Measurements from ENCODE around the gene JAZF1.
A peak's percentile ranks its signal among the peaks of the same experiment; 100 is the strongest.

Gene JAZF1

GRCh38 chr7:27948861-27949260 lies 231.7 kb downstream of the JAZF1 start:
- no peak overlapping the region for H3K27ac ChIP-seq
- no peaks in the 10 kb centered on the region for H3K27me3 ChIP-seq
- H3K36me3 ChIP-seq = no peaks in the 10 kb centered on the region
- TF ChIP-seq, protein P1, sequence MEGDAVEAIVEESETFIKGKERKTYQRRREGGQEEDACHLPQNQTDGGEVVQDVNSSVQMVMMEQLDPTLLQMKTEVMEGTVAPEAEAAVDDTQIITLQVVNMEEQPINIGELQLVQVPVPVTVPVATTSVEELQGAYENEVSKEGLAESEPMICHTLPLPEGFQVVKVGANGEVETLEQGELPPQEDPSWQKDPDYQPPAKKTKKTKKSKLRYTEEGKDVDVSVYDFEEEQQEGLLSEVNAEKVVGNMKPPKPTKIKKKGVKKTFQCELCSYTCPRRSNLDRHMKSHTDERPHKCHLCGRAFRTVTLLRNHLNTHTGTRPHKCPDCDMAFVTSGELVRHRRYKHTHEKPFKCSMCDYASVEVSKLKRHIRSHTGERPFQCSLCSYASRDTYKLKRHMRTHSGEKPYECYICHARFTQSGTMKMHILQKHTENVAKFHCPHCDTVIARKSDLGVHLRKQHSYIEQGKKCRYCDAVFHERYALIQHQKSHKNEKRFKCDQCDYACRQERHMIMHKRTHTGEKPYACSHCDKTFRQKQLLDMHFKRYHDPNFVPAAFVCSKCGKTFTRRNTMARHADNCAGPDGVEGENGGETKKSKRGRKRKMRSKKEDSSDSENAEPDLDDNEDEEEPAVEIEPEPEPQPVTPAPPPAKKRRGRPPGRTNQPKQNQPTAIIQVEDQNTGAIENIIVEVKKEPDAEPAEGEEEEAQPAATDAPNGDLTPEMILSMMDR (IDR thresholded peaks at IDR 0.05) = no peak
- H3K4me1 ChIP-seq = peaks cover 0 to 18% (median 4%) of the 10 kb centered on the region in 4 donors
- no peak for DNase-seq
- H3K9me3 ChIP-seq = no peaks in the 10 kb centered on the region
- intact Hi-C loops (cut with DNase I; ENCODE audit: low total_unique reads) = no loop called here
- H3K4me3 ChIP-seq = no peak overlapping the region

GRCh38 chr7:27947586-27948278 lies 232.9 kb downstream of the JAZF1 start:
- H3K4me1 ChIP-seq = peaks cover 0 to 9% (median 1%) of the 10 kb centered on the region in 4 donors
- no peak overlapping the region for H3K4me3 ChIP-seq
- TF ChIP-seq, protein P1 (IDR thresholded peaks at IDR 0.05) = no peak
- no peaks in the 10 kb centered on the region for H3K9me3 ChIP-seq
- H3K36me3 ChIP-seq = no peaks in the 10 kb centered on the region
- intact Hi-C loops (cut with DNase I; ENCODE audit: low total_unique reads) = no loop called here
- DNase-seq = no peak
- H3K27ac ChIP-seq = no peak overlapping the region
- no peaks in the 10 kb centered on the region for H3K27me3 ChIP-seq

GRCh38 chr7:27946351-27946750 lies 234.2 kb downstream of the JAZF1 start:
- no peaks in the 10 kb centered on the region for H3K27me3 ChIP-seq
- H3K4me1 ChIP-seq = no peaks in the 10 kb centered on the region
- TF ChIP-seq, protein P1 (IDR thresholded peaks at IDR 0.05) = no peak
- intact Hi-C loops (cut with DNase I; ENCODE audit: low total_unique reads) = no loop called here
- no peak for DNase-seq
- no peaks in the 10 kb centered on the region for H3K9me3 ChIP-seq
- no peak overlapping the region for H3K4me3 ChIP-seq
- no peak overlapping the region for H3K27ac ChIP-seq
- no peaks in the 10 kb centered on the region for H3K36me3 ChIP-seq

DNA sequence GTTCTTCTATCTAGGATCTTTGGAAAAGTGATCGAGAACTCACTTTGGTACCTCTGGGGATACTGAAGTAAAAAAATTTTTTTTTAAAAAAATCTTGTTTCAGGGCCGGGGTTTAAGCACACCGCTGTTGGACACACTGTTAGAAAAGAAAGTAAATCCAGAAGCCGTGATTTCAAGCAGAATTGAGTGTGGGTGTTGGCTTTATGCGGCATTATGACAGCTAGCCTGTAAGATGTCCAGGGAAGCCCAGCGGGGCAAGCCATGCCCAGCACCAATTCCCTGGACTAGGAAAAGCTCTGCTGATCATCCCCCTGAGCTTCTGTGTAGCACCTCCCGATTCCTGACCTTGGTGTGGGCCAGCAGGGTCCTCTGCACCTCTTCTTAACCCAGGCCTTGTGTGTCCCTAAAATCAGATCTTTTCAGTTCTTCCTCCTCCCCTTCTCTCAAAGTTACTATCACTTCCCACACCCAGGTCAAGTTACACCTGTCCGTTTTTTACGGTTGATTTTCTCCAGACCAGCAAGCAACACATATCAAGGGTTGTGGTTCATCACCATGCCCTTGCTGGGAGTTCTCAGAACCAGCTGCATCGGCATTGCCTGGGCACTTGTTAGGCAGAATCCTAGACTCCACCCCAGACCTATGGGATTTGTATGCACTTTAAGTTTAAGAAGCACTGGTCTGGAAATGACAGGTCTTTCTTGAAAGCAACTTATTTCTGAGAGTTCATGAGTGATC lies 235.4 kb downstream of the JAZF1 start:
- Histone ChIP-seq H3K9me3 (no peaks in the 10 kb centered on the region), H3K4me3 (no peak overlapping the region), H3K27me3 (no peaks in the 10 kb centered on the region), H3K36me3 (no peaks in the 10 kb centered on the region), H3K27ac (peak overlapping the region in 1 of 2 donors; percentile 1), H3K4me1 (no peaks in the 10 kb centered on the region)
- DNase-seq = no peak
- TF ChIP-seq, protein P1 (IDR thresholded peaks at IDR 0.05) = no peak
- intact Hi-C loops (cut with DNase I; ENCODE audit: low total_unique reads) = no loop called here

DNA sequence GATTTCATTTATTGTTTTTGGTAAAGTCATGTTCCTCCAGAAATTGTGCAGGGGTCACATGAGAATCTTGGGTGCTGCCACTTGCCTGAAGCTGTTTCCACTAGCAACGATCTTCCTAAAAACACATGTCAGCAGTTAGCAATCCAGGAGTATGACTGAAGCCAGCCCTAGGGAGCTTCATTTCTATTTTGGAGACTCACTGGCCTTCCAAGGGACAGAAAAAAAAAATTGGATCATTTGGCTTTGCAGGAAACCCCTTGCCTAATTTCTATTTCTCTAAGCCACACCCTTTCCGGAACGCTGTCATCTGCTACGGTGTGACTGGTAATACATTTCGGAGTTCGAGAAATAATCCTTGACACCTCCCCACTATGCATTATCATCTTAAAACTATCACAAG lies 236.0 kb downstream of the JAZF1 start:
- Histone ChIP-seq H3K27me3 (no peaks in the 10 kb centered on the region), H3K4me3 (no peak overlapping the region), H3K9me3 (no peaks in the 10 kb centered on the region), H3K36me3 (no peaks in the 10 kb centered on the region), H3K27ac (peak overlapping the region in 1 of 2 donors; percentile 1), H3K4me1 (no peaks in the 10 kb centered on the region)
- intact Hi-C loops (cut with DNase I; ENCODE audit: low total_unique reads) = no loop called here
- DNase-seq = peak in 1 of 2 donors; percentile 65
- TF ChIP-seq, protein P1 (IDR thresholded peaks at IDR 0.05) = no peak

Measured in tibial artery (tissue), 4 donors.